ENCODE measurements around the gene GPR137B.

- TF ChIP-seq CTCF (IDR thresholded peaks at IDR 0.05; ENCODE audit: insufficient read depth, low read length, poor library complexity, severe bottlenecking) (no peak), EZH2phosphoT487 (conservative IDR thresholded peaks at IDR 0.05; ENCODE audit: low read length) (no peak)
These were observed 92.8 kb downstream of the GPR137B start for GRCh38 chr1:236235116-236235515.

All from SU-DHL-6 (cell line).